Stimulated activated naive CD4-positive, alpha-beta T cell treated with Interleukin-2 at 50 U/mL for 16 hours (primary cell): ENCODE measurements around the gene PPP2R3A.
"Not testable (repeated sequence)": the region's sequence is repeated elsewhere in the genome, so short reads cannot be mapped to it uniquely, and the experiment has no call there.

Experiments
- DNase-seq: peaks from one replicate; lab custom pipeline; 2025; lab: John Stamatoyannopoulos, UW

PPP2R3A gene

GRCh38 chr3:136083641-136084382 is 118.3 kb downstream of the PPP2R3A start:
- not testable (repeated sequence) for DNase-seq

DNA sequence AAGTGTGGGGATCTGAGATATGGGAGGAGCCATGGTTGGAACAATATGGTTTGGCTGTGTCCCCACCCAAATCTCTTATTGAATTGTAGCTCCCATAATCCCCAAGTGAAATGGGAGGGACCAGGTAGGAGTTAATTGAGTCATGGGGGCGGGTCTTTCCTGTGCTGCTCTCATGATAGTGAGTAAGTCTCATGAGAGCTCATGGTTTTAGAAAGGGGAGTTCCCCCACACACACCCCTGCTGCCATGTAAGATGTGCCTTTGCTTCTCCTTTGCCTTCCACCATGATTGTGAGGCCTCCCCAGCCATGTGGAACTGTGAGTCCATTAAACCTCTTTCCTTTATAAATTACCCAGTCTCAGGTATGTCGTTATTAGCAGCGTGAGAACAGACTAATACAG is 119.5 kb downstream of the PPP2R3A start:
- not testable (repeated sequence) for DNase-seq

DNA sequence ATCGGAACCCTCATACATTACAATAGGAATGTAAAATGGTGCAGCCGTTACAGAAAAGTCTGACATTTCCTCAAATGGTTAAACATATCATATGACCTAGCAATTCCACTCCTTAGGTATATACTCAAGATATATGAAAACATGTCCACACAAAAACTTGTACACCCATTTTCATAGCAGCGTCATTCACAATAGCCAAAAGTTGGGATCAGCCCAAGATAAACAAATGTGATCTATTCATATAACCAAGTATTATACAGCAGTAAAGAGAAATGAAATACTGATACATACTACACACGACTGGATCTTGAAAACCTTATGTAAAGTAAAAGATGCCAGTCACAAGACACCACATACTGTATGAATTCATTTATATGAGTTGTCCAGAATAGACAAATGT is 128.2 kb downstream of the PPP2R3A start:
- DNase-seq: no peak

DNA sequence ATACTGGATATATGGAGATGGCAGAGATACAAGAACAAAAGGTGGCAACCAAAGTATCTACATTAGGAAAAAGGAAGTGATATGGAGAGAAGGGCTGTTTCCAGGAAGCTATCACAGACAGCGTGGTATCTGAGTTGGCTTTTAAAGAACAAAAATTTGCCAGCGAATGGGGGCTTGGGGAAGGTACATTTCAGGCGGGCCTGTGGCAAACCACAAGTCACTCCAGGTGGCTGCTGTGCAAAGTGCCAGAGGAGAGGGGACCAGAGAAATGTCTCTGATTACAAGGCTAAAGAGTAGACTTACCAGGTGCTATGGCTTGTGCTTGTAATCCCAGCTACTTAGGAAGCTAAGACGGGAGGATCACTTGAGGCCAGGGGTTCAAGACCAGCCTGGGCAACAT is 139.5 kb downstream of the PPP2R3A start:
- no peak for DNase-seq

- no peak for DNase-seq
Observed at GRCh38 chr3:136106101-136106500, 140.6 kb downstream of the PPP2R3A start.

- no peak for DNase-seq
Observed at GRCh38 chr3:136109499-136109898, 144.0 kb downstream of the PPP2R3A start.

DNA sequence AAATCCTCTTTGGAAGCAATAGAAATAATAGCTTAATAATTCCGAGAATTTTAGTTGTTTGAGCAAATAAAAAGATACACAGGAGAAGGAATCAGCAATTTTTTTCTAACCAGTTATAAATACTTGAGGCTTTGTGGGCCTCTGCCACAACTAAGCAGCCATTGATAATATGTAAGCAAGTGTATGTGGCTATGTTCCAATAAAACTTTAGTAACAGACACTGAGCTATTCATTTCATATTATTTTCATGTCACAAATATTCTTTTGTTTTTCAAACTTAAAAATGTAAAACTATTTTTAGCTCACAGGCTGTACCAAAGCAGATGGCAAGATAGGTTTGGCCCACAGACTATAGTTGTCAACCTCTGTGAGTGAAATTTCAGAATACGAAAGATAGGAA is 145.0 kb downstream of the PPP2R3A start:
- no peak for DNase-seq

DNA sequence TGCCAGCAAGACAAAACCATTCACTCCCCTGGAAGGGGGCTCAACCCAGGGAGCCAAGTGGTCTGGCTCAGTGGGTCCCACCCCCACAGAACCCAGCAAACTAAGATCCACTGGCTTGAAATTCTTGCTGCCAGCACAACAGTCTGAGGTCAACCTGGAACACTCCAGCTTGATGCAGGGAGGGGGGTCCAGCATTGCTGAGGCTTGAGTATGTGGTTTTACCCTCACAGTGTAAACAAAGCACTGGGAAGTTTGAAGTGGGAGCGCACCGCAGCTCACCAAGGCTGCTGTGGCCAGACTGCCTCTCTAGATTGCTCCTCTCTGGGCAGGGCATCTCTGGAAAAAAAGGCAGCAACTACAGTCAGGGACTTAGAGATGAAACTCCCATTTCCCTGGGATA is 148.9 kb downstream of the PPP2R3A start:
- DNase-seq: no peak

DNA sequence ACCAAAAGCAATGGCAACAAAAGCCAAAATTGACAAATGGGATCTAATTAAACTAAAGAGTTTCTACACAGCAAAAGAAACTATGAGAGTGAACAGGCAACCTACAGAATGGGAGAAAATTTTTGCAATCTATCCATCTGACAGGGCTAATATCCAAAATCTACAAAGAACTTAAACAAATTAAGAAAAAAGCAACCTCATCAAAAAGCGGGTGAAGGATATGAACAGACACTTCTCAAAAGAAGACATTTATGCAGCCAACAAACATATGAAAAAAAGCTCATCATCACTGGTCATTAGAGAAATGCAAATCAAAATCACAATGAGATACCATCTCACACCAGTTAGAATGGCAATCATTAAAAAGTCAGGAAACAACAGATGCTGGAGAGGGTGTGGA is 153.8 kb downstream of the PPP2R3A start:
- DNase-seq: not testable (repeated sequence)

- DNase-seq: not testable (repeated sequence)
Observed at GRCh38 chr3:136119783-136120182, 154.3 kb downstream of the PPP2R3A start.

GRCh38 chr3:136120373-136121348 is 155.1 kb downstream of the PPP2R3A start:
- DNase-seq: no peak

DNA sequence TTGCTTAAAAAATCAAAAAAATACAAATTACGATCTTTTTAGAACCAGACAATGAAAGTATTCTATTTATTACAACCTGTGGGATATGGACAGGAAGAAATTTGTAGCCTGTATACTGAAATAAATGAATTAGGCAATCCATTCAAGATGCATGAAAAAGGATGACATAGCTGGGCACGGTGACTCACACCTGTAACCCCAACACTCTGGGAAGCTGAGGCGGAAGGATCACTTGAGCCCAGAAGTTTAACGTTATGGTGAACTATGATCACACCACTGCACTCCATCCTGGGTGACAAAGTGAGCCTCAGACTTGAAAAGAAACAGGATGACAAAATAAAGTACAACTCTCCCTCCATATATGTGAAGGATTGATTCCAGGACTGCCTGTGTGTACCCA is 156.5 kb downstream of the PPP2R3A start:
- no peak for DNase-seq

DNA sequence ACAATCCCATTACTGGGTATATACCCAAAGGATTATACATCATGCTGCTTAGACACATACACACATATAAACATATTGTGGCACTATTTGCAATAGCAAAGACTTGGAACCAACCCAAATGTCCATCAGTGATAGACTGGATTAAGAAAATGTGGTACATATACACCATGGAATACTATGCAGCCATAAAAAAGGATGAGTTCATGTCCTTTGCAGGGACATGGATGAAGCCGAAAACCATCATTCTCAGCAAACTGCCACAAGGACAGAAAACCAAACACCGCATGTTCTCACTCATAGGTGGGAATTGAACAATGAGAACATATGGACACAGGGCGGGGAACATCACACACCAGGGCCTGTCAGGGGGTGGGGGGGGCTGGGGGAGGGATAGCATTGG is 166.1 kb downstream of the PPP2R3A start:
- not testable (repeated sequence) for DNase-seq

- no peak for DNase-seq
Observed at GRCh38 chr3:136134091-136134490, 168.6 kb downstream of the PPP2R3A start.

GRCh38 chr3:136135039-136135802 is 169.7 kb downstream of the PPP2R3A start:
- DNase-seq: no peak

DNA sequence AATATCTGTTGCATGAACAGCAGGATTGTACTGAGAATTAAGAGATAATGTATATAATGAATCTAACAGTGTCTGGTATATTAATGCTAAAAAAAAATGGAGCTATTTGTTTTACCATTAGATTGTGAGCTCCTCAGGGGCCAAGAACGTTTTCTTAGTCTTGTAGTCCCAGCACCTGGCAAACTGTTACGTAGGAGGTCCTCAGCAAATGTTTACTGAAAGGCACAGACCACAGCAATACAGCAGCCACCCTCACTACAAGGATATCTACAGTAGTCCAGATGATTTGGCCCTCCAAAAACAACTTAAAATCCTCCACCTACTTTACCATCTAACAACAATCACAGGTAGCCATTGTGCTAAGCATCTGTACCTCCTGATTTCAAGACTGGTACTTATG is 170.9 kb downstream of the PPP2R3A start:
- no peak for DNase-seq

DNA sequence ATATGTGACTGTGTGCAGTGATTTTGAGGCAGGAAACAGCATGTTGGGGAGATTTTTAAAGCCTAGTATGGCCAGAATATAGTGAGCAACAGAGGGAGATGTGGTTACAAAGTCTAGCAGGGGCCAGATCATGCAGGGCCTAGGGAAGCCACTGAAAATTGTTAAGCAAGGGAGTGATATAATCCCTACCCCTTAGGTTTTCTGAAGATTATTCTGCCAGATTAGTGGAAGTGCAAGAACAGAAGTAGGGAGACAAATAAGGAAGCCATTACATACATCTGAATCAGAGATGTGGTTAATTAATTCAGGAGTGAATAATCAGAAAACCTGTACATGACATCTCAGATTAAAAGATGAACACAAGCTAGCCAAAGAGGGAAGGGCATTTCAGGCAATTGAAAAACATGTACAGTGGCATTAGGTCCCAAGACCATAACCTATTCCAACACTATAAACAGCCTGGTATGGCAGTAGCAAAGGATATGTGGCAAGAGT is 175.8 kb downstream of the PPP2R3A start:
- DNase-seq: no peak

DNA sequence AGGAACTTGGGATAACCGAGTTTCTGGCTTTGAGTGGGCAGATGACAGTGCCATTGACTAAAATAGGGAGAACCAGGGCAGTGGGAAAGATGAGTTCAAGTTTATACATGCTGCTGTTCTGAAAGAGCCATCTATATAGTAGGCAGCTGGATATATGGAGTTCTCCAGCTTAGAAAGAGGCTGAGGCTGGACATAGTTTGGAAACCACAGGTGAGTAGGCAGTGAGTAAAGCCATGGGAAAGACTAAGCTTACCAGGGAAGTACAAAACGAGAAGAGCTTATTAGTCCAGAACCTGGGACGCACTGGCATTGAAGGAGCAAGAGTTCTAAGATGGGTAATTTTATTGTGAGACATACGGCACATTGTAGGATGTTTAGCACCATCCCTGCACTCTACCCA is 176.4 kb downstream of the PPP2R3A start:
- no peak for DNase-seq

- no peak for DNase-seq
Observed at GRCh38 chr3:136142592-136142991, 177.1 kb downstream of the PPP2R3A start.

- DNase-seq: not testable (repeated sequence)
Observed at GRCh38 chr3:136144397-136144796, 178.9 kb downstream of the PPP2R3A start.

DNA sequence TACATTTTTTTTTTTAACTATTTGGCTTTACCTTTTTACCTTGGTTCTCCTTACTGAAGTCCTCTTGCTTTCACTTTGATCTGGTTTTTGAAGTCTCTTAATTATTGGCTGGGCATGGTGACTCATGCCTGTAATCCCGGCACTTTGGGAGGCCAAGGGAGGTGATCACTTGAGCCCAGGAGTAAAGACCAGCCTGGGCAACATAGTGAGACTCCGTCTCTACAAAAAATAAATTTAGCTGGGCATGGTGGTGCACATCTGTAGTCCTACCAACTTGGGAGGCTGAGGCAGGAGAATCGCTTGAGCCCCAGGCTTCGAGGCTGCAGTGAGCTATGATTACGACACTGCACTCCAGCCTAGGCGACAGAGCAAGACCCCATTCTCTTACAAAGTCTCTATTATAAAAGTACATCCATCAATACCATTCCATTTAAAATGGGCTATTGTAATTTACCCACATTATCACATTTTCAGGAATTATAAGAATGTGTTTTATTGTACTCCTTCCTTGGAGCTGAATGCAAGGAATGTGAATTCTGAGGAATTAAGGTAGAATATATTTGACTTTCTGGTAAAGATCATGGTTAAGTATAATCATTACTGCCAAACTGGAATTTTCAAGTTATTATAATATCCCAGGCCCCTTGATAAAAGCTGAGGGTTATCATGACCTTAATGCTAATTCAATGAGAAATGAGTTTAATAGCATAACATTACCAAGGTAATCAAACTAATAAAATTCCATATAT is 181.6 kb downstream of the PPP2R3A start:
- no peak for DNase-seq
